ENCODE data around the gene LMF1. TPM values are rescaled to one million over a fixed set of nuclear protein-coding genes. Genes with fewer than 3 reads are reported as not detected.

Gene LMF1
- polyA plus RNA-seq, 1 donor from 2014 or later = 16.2 TPM

- Histone ChIP-seq H4K20me1 (ENCODE audit: insufficient read depth) (no peaks in the 10 kb centered on the region), H3K4me3 (ENCODE audit: low read length) (no peak overlapping the region), H3K9ac (ENCODE audit: low read length) (no peak overlapping the region), H3F3A (ENCODE audit: insufficient read depth, low read length, poor library complexity, severe bottlenecking) (no peaks in the 10 kb centered on the region), H3K27me3 (ENCODE audit: insufficient read depth, low read depth, low read length) (no peaks in the 10 kb centered on the region), H3K36me3 (ENCODE audit: insufficient read depth, low read length) (no peaks in the 10 kb centered on the region), H2AFZ (ENCODE audit: low read depth, low read length) (no peak overlapping the region), H3K4me2 (ENCODE audit: low read length) (no peak overlapping the region), H3K79me2 (replicated peaks; ENCODE audit: insufficient read depth, low read length) (no peaks in the 10 kb centered on the region), H3K9me2 (ENCODE audit: insufficient read depth, low read length) (no peaks in the 10 kb centered on the region), H3K27ac (ENCODE audit: low read length) (no peak overlapping the region), H3K9me3 (ENCODE audit: low read length) (no peaks in the 10 kb centered on the region)
- TF ChIP-seq EP300 (conservative IDR thresholded peaks at IDR 0.05; ENCODE audit: poor library complexity, severe bottlenecking) = no peak
These were observed 32.9 kb upstream of the LMF1 start for GRCh38 chr16:1003391-1004347.

- H3F3A ChIP-seq (ENCODE audit: insufficient read depth, low read length, poor library complexity, severe bottlenecking) = no peaks in the 10 kb centered on the region
- no peaks in the 10 kb centered on the region for H4K20me1 ChIP-seq (ENCODE audit: insufficient read depth)
- H3K27ac ChIP-seq (ENCODE audit: low read length) = no peak overlapping the region
- H3K36me3 ChIP-seq (ENCODE audit: insufficient read depth, low read length) = no peaks in the 10 kb centered on the region
- no peak overlapping the region for H3K4me3 ChIP-seq (ENCODE audit: low read length)
- H3K79me2 ChIP-seq (replicated peaks; ENCODE audit: insufficient read depth, low read length) = no peaks in the 10 kb centered on the region
- no peaks in the 10 kb centered on the region for H3K9me3 ChIP-seq (ENCODE audit: low read length)
- H3K9me2 ChIP-seq (ENCODE audit: insufficient read depth, low read length) = no peaks in the 10 kb centered on the region
- H2AFZ ChIP-seq (ENCODE audit: low read depth, low read length) = no peak overlapping the region
- H3K4me2 ChIP-seq (ENCODE audit: low read length) = no peak overlapping the region
- TF ChIP-seq TAF1 (IDR thresholded peaks at IDR 0.05; ENCODE audit: low read depth) (no peak), EP300 (conservative IDR thresholded peaks at IDR 0.05; ENCODE audit: poor library complexity, severe bottlenecking) (no peak), EZH2 (IDR thresholded peaks at IDR 0.05; ENCODE audit: borderline replicate concordance, insufficient read depth, low read length, poor library complexity, severe bottlenecking) (no peak), REST (IDR thresholded peaks at IDR 0.05; ENCODE audit: borderline replicate concordance) (no peak)
- no peak overlapping the region for H3K9ac ChIP-seq (ENCODE audit: low read length)
- no peaks in the 10 kb centered on the region for H3K27me3 ChIP-seq (ENCODE audit: insufficient read depth, low read depth, low read length)
These were observed 31.8 kb upstream of the LMF1 start for GRCh38 chr16:1002399-1003166.

- Histone ChIP-seq H2AFZ (ENCODE audit: low read depth, low read length) (no peak overlapping the region), H3K4me3 (ENCODE audit: low read length) (no peak overlapping the region), H3K27me3 (ENCODE audit: insufficient read depth, low read depth, low read length) (no peaks in the 10 kb centered on the region), H3K9me3 (ENCODE audit: low read length) (no peaks in the 10 kb centered on the region), H3F3A (ENCODE audit: insufficient read depth, low read length, poor library complexity, severe bottlenecking) (no peaks in the 10 kb centered on the region), H3K4me2 (ENCODE audit: low read length) (no peak overlapping the region), H3K27ac (ENCODE audit: low read length) (no peak overlapping the region), H3K9me2 (ENCODE audit: insufficient read depth, low read length) (no peaks in the 10 kb centered on the region), H3K36me3 (ENCODE audit: insufficient read depth, low read length) (no peaks in the 10 kb centered on the region), H3K9ac (ENCODE audit: low read length) (no peak overlapping the region), H3K79me2 (replicated peaks; ENCODE audit: insufficient read depth, low read length) (no peaks in the 10 kb centered on the region), H4K20me1 (ENCODE audit: insufficient read depth) (no peaks in the 10 kb centered on the region)
- no peak for TF ChIP-seq REST (IDR thresholded peaks at IDR 0.05; ENCODE audit: borderline replicate concordance)
- TF ChIP-seq EZH2 (IDR thresholded peaks at IDR 0.05; ENCODE audit: borderline replicate concordance, insufficient read depth, low read length, poor library complexity, severe bottlenecking) = no peak
- TF ChIP-seq EP300 (conservative IDR thresholded peaks at IDR 0.05; ENCODE audit: poor library complexity, severe bottlenecking) = no peak
- TF ChIP-seq POLR2AphosphoS5 (IDR thresholded peaks at IDR 0.05) = no peak
- TF ChIP-seq TAF1 (IDR thresholded peaks at IDR 0.05; ENCODE audit: low read depth) = no peak
- no peak for TF ChIP-seq RAD21 (conservative IDR thresholded peaks at IDR 0.05)
- no peak for TF ChIP-seq SMC3 (conservative IDR thresholded peaks at IDR 0.05; ENCODE audit: poor library complexity)
- no peak for TF ChIP-seq MXI1 (conservative IDR thresholded peaks at IDR 0.05; ENCODE audit: poor library complexity, severe bottlenecking)
- TF ChIP-seq CTCF (IDR thresholded peaks at IDR 0.05; ENCODE audit: poor library complexity, severe bottlenecking) = no peak
These were observed 30.3 kb upstream of the LMF1 start for GRCh38 chr16:1001096-1001495.

Data from neural cell (in vitro differentiated cells).